ENCODE results near the gene BSN. TPM values are rescaled to one million over a fixed set of nuclear protein-coding genes. Genes with fewer than 3 reads are reported as not detected.
"Not testable (repeated sequence)": the region's sequence is repeated elsewhere in the genome, so short reads cannot be mapped to it uniquely, and the experiment has no call there.

Gene BSN
- polyA plus RNA-seq, 12 donors, result 0.43 to 1.5 (median 1.2) TPM; not detected in 1

DNA sequence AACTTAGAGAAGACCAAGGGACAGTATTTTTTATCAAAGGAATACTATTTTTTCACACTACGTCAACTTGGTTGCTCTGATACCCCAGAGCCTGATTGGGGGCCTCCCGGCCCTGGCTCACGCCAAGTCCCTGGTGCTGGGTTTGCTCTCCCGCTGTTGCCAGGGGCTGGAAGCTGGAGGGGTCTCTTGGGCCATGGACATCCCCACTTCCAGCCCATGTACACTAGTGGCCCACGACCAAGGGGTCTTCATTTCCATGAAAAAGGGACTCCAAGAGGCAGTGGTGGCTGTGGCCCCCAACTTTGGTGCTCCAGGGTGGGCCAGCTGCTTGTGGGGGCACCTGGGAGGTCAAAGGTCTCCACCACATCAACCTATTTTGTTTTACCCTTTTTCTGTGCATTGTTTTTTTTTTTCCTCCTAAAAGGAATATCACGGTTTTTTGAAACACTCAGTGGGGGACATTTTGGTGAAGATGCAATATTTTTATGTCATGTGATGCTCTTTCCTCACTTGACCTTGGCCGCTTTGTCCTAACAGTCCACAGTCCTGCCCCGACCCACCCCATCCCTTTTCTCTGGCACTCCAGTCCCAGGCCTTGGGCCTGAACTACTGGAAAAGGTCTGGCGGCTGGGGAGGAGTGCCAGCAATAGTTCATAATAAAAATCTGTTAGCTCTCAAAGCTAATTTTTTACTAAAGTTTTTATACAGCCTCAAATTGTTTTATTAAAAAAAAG is 20.3 kb upstream of the BSN start:
- no peak for DNase-seq

DNA sequence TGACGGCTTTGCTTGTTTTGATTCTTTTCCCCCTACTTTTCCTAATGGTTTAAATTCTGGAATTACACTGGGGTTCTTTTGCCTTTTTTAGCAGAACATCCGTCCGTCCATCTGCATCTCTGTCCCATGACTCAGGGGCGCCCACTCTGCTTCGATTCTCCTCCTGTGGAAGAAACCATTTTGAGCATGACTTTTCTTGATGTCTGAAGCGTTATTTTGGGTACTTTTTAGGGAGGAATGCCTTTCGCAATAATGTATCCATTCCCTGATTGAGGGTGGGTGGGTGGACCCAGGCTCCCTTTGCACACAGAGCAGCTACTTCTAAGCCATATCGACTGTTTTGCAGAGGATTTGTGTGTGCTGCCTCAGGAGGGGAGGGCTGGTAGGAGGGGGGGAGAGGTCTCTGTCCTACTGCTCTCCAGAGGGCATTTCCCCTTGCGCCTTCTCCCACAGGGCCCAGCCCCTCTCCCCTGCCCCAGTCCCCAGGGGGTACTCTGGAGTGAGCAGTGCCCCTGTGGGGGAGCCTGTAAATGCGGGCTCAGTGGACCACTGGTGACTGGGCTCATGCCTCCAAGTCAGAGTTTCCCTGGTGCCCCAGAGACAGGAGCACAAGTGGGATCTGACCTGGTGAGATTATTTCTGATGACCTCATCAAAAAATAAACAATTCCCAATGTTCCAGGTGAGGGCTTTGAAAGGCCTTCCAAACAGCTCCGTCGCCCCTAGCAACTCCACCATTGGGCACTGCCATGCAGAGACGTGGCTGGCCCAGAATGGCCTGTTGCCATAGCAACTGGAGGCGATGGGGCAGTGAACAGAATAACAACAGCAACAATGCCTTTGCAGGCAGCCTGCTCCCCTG is 19.5 kb upstream of the BSN start:
- no peak for DNase-seq

DNA sequence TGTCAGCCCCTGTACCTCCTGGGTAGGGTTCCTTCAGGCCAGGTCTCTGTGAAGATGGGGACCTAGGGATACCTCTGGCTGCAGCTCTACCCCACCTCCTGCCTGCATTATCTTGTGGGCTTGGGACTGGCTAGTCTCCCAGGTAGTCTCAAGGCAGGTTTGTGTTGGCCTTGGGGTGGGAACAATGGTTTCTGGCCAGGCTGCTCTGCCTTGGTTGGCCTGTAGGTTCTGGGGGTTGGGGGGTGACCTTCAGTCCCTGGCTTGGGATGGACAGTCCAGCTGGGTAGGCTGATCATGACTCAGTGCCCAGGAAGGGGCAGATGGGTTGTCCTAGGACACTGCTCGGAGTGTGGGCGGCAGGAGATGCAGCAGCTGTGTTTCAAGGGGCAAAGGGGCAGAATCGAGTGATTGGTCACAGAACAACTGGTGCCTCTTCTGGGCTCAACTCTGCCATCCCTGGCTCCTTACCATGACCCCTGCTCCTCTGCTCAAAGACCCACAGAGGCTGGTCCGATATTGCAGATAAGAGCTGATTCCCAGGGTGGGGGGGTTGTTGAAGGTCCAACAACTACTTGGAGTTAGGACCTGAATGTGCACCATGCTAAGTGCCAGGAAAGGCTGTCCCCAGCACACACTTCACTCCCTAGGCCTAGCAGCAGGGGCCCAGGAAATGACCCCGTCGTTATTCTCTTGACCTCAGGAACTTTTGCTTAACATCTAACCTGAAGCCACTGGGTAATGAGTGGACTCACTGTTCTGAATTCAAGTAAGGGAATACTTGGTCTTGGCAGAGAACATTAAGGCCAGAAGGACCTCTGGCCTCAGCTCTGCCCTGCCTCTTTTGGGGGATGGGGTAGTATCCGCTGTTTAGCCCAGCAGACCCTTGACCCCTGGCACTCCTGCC is 18.1 kb upstream of the BSN start:
- no peak for DNase-seq

DNA sequence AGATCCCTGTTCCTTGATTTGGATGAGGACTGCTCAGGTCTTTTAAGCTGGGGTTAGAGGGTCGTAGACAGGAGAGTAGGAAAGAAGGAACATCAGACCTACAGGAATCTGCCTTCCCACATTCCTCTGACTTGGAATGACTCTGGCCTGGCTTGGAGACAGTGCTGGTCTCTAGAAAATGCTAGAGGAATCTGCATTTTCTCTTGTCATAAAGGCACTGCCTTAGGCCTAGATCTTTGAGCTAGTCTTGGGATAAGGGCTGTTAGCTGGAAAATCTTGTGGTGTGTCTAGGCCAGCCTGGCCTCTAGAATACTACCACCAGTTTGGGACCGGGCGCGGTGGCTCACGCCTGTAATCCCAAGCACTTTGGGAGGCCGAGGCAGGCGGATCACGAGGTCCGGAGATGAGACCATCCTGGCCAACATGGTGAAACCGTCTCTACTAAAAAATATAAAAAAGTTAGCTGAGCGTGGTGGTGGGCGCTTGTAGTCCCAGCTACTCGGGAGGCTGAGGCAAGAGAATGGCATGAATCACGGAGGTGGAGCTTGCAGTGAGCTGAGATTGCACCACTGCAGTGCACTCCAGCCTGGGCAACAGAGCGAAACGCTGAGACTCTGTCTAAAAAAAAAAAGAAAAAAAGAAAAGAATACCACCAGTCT is 17.3 kb upstream of the BSN start:
- DNase-seq, result no peak

DNA sequence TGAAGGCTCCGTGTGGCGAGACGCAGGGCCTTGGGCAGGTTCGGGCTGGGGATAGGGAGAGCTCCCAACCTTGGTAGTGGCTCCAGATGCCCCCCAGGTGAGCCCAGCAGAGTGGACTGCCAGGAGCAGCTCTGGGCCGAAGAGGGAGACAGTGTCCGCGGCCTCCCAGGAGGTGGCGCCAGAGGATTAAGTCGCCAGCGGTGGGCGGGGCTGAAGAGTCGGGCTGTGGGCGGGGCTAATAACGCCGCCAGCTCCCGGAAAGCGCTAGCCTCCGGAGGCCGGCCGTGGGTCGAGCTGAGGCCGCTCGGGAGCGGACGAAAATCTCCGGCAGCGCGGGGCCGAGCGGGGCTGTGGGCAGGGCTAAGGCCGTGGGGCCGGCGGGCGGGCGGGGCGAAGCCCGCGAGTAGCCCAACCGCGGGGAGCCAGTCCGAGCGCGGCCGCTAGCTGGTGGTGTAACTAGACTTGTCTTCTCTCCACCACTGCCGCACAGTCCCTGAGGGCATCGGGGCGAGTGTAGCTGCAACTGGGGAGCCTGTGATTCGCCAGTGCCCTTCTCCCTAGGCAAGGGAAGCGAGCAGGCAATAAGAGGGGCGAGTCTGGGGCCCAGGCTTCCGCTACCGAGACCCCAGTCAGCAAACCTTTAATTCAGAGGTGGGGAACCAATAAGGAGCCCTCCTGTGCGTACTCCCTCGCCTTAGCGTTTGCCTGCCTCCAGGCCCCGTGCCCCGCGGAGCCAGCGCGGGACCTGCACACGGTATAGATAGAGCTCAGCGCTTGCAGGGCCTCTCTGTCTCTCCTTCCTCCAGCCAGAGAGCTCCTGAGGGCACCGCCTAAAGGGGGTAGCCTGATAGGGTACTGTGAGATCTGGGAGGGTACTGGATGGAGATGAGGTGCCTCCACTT is 14.4 kb upstream of the BSN start:
- peak; percentile 93 for DNase-seq

DNA sequence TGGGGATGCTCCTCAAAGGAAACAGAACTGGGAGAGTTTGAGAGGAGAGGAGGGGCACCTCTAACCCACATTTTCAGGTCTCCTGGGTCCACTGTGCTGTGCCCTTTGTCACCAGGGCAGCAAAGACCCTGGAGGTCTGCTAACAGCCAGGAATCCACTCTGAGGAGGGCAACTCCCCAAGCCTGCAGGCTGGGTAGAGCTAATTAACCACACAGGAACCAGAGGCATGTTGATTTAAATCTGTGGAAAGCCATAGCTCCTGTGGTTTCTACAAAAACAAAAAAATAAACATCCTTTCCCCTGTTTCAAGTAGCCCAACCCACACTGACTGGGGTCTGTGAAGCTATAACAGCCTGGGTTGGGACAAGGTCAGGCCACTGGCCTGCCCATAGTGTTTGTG is 2.2 kb upstream of the BSN start:
- DNase-seq, result no peak

DNA sequence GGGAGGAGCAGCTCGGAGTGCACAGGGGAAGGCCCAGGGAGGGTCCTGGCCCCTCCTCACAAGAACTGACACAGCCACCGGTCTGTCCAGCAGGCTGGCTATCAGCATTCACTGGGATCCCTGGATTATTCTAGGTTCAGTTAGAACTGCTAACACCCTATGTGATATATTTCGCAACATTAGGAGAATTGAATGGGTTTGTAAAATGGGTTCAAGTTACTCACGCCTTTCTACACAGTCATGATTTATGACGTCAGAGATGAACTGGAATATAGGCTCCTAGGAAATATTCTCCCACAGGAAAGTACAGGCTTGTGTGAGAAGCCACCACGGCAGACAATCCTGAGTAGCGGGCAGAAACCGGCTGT is 969 bp upstream of the BSN start:
- no peak for DNase-seq

DNA sequence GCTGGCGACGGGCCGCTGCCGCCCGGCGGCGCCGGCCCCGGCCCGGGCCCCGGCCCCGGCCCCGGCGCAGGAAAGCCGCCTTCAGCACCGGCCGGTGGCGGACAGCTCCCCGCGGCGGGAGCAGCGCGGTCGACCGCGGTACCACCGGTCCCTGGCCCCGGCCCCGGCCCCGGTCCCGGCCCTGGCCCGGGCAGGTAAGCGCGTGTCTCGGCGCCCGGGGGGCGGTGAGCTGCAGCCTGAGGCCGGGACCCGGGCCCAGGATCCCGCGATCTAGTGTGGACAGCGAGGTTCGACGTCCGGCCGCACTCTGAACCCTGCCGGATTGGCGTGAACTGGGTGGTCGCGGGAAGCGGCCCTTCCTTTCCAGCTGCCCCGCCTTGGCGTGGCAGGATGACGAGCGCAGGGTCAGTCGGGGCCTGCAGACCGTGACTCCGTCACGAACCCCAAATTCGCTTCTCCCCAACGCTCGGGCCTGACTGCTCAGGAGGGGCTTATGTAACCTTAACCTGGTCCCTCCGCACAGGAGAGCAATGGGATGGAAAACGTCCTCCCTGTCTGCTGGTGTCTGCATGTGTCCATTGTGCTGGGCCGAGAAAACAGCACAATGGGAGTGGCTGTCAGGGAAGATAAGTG is 472 bp downstream of the BSN start:
- DNase-seq, result peak; percentile 52

DNA sequence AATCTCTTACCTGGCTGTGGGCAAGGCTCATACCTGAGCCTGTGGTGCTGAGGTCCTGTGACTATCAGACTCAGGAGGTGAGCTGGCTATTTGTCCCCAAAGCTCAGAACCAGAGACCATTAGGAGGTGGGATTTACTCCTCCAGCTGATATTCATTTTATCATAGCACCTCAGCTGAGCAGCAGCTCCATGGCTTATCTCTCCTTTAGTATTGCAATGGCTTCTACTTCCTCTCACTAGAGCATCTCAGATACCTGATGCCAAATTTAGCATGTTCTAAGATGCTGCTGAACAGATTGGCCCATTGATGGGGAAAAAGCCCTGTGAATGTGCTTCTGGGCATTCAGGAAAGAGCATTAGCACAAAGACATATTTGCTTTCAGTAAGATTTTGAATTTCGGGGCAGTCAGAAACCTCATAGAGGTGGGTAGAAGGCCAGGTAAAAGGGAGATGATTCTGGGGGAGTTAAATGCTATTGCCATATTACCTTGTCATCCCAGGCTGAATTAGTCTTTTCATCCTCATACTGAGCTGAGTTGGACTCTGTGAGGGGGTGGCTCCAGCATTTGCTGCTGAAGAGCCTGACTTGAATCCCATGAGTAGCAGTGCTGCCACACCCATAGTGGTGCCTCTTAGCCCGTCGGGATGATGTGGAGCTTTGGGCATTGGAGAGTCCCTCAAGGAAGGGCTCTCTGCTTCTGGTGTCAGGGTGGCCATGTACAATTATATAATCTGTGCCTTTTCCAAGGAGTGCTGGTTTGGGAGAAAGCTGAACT is 2.4 kb downstream of the BSN start:
- no peak for DNase-seq

DNA sequence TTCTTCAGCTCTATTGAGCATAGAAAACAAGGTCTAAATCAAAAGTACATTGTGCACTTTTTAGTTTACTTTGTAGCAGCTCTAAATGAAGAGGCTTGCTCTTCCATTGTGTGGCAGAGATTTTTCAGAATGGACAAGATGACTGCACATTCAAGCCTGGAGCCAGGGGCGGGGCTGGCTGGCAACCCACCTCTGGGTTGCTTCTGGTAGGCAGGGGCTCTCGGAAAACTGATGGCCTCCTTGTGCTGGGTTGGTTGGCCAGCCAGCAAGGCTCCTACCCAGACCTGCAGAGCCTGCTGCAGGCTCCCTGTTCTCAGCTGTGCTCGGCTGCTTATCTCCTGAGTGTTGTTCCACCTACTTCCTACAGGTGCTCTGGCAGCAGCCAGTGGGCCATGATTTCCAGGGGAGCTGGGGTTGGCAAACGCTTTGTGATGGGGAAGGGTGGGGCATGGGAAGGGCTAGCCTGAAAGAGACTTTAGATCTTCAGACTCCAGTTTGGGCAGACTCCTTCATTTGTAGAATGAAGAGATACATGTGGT is 8.8 kb downstream of the BSN start:
- DNase-seq, result no peak

DNA sequence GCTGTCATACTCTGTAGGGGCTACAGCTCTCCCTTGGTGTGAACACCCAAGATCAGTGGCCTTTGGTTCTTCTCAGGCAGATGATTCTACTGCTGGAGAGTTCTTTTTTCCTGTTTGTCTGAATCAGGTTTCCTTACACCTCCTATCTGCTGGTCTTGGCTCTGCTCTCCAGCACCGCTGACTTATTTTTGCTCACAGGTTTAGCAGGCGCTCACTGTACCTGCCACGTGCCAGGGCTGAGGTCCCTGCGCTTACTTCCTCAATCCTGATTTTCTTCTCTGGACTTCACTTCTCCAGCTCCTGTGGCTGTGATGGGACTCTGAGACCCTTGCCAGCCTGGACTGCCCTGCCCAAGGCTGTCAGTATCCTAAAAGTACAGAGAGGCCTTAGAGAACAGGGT is 9.5 kb downstream of the BSN start:
- no peak for DNase-seq

DNA sequence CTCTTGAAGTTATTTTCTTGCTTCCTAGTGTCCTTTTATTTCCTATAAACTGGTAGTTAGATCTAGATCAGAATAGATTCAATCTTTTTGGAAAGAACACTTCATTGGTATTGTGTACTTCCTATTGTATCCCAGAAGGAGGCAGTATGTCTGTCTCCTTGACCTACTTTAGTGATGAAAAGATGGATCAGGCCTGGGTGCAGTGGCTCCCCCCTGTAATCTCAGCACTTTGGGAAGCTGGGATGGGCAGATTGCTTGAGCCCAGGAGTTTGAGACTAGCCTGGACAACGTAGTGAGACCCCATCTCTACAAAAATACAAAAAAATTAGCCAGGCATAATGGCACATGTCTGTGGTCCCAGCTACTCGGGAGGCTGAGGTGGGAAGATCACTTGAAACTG is 12.0 kb downstream of the BSN start:
- no peak for DNase-seq

DNA sequence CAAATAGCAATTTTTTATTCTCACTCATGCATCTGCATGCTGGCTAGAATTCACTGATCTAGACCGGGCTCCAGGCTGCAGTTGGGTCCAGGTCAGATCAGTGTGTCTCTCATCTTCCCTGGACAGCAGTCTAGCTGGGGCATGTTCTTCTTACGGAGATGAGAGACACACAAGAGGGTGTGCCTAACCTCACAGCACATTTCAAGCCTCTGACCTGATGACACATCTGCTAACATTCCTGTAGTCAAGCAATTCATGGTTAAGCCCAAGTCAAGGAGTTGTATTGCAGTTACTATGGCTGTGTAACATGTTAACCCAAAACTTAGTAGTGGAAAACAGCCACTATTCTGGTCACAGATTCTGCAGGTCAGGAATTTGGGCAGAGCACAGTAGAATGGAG is 13.1 kb downstream of the BSN start:
- no peak for DNase-seq

DNA sequence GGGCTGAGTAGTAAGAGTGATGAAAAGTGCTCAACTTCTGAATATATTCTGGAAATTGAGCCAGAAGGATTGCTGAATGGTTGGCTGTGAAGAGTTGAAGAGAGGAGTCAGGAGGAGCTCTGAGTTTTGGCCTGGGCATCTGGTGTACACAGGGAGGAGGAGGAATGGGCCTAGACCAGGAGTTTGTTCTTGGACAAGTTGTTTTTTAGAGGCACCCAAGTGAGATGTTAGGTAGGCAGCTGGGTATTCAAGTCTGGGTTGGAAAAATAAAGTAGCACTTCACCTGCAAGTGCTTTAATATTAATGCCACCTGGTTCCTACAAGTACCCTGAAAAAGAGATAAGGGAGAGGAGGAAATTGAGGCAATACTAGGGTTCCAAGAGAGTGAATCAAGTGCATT is 14.7 kb downstream of the BSN start:
- DNase-seq, result no peak

DNA sequence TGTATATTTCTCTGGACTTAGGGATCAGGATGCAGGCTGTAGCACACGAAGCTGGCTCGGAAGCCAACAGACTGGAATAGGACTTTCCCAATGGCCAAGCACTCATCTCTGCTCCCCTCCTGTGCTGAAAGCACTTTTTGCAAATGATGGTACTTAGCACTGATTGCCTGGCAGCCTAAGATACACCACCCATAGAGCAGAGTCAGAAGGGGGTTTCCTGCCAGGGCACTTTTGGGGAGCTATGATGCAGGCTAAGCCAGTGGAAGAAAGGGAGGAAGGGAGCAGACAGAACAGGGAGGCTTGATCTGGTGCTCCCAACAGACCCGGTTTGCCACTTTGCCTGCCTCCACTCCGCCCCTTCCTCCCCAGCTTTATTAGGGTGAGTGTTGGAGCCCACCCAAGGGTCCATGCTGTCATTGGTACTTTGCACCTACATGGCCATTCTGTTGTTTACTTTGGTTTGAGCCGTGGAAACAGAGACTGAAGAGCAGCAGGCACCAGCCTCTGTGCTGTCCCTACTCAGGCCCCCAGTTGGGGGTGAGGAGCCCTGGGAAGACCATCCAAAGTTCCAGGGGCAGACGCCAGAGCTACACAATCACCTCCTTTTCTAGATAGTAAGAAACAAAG is 15.9 kb downstream of the BSN start:
- DNase-seq, result no peak

DNA sequence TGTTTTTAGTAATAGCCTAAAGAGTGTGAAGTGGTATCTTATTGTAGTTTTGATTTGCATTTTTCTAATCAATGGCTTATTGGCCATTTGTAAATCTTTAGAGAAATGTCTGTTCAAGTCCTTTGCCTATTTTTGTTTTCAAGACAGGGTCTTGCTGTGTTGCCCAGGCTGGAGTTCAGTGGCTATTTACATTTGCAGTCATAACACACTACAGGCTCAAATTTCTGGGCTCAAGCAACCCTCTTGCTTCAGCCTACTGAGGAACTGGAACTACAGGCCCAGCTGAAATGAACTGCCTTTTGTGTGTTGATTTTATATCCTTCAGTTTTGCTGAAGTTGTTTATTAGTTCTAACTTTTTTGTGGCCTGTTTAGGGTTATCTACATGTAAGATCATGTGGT is 27.9 kb downstream of the BSN start:
- DNase-seq, result no peak

DNA sequence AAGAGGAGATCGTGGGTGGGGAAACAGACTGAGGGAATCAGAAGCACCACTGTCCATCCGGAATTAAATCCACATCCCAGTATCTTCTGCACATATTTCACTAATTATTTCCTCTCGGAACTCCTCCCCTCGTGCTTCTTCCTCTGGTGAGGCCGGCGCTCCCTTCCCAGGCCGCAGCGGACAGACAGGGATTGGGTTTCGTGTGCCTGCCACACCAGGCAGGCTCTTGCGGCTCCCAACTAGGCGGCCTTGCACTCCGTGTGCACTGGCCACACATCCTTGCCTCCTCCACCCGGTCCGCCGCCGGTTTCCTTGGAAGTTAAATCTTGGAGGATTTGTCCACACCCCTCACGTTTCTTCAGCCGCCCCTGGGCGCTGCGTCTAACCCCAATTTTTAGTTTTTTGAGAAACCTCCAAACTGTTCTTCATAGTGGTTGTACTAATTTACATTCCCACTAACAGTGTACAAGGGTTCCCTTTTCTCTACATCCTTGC is 31.0 kb downstream of the BSN start:
- not testable (repeated sequence) for DNase-seq

DNA sequence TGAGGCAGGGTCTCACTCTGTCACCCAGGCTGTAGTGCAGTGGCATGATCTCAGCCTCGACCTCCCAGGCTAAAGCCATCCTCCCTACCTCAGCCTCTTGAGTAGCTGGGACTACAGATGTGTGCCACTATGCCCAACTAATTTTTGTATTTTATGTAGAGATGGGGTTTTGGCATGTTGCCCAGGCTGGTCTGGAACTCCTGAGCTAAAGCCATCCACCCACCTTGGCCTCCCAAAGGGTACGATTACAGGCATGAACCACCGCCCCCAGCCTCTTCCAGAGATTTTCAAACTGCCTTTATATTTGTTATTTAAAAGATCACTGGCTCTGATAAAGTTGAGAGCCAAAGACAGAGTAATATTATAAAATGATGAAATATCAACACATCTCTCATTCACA is 37.3 kb downstream of the BSN start:
- no peak for DNase-seq

Measured in muscle of arm (tissue), 12 donors.